CD4-positive, alpha-beta T cell (primary cell): ENCODE data around the gene RAB11FIP3. TPM values are rescaled to one million over a fixed set of nuclear protein-coding genes. Genes with fewer than 3 reads are reported as not detected.

Experiments used
- ATAC-seq: fragments of 200-7000 bp; cut with Tn5 transposase; one replicate; pipeline ENCODE4 v1.10.0; 2022; ENCODE audit warnings: mild to moderate bottlenecking; ENCODE audit not compliant: poor library complexity
- CTCF ChIA-PET: fragments of 350-600 bp; sonication (Branson Sonifier 250); formaldehyde crosslinking; loops from one replicate; lab custom pipeline; 2021; ENCODE audit warnings: antibody characterized with exemption, inconsistent platforms; lab: Charles Lee
- POLR2A ChIA-PET: fragments of 350-600 bp; sonication (Branson Sonifier 250); formaldehyde crosslinking; loops from one replicate; lab custom pipeline; 2021; ENCODE audit warnings: antibody characterized with exemption, inconsistent platforms; lab: Charles Lee
- DNase-seq, 14 experiments: peaks; one replicate each; pipeline ENCODE4 v3.0.0-alpha.2; 2013 to 2020; ENCODE audit warnings: mixed read lengths in 2 of 14
- H3K27ac ChIP-seq, 2 donors: one replicate each; pipeline versions ENCODE4 v1.5.1 to v1.7.0; 2013; ENCODE audit warnings: low read length in 2 of 2, low read depth in 1 of 2, mild to moderate bottlenecking in 1 of 2
- H3K27me3 ChIP-seq, 2 experiments: 1 replicate in 1 of 2; 2 replicates in 1 of 2; pipeline versions ENCODE4 v1.6.1 to v1.7.0; 2013; ENCODE audit warnings: low read length in 2 of 2, control low read depth in 1 of 2, mild to moderate bottlenecking in 1 of 2, moderate library complexity in 1 of 2; ENCODE audit not compliant: insufficient read depth in 2 of 2, control insufficient read depth in 1 of 2
- H3K36me3 ChIP-seq: one replicate; pipeline ENCODE4 v1.6.1; 2013; ENCODE audit warnings: low read length, control low read depth; ENCODE audit not compliant: insufficient read depth
- H3K4me1 ChIP-seq: one replicate; pipeline ENCODE4 v1.6.1; 2013; ENCODE audit warnings: low read length, control low read depth; ENCODE audit not compliant: insufficient read depth
- H3K4me3 ChIP-seq: one replicate; pipeline ENCODE4 v1.5.1; 2013; ENCODE audit warnings: mild to moderate bottlenecking, low read length, moderate library complexity
- H3K9me3 ChIP-seq, 2 experiments: 1 replicate in 1 of 2; 2 replicates in 1 of 2; pipeline versions ENCODE4 v1.6.1 to v1.7.0; 2013; ENCODE audit warnings: low read length in 2 of 2, mild to moderate bottlenecking in 2 of 2, control low read depth in 1 of 2, moderate library complexity in 1 of 2; ENCODE audit not compliant: control insufficient read depth in 1 of 2, insufficient read depth in 1 of 2
- H3K27ac Mint-ChIP-seq: one replicate; pipeline ENCODE4 v1.8.0; 2020; ENCODE audit warnings: mixed read lengths
- H3K27me3 Mint-ChIP-seq: one replicate; pipeline ENCODE4 v1.8.0; 2021; ENCODE audit warnings: mixed read lengths
- H3K36me3 Mint-ChIP-seq: one replicate; pipeline ENCODE4 v1.8.0; 2021; ENCODE audit warnings: low read depth, mixed read lengths
- H3K4me1 Mint-ChIP-seq: one replicate; pipeline ENCODE4 v1.8.0; 2021; ENCODE audit warnings: low read depth, mixed read lengths
- H3K4me3 Mint-ChIP-seq: one replicate; pipeline ENCODE4 v1.8.0; 2020; ENCODE audit warnings: mild to moderate bottlenecking, mixed read lengths
- H3K9me3 Mint-ChIP-seq: one replicate; pipeline ENCODE4 v1.8.0; 2020; ENCODE audit warnings: mixed read lengths
- intact Hi-C, 2 experiments: fragments of 100-400 bp; cut with DNase I in 1 of 2; cut with micrococcal nuclease in 1 of 2; formaldehyde crosslinking; loops; one replicate each; pipeline versions ENCODE4 v1.15.1 to v1.9.0; 2023 to 2025; cut with DNase I, micrococcal nuclease
- total RNA-seq, 174 experiments: library from RNA in 2 of 174; stranded (reverse) in 2 of 174; gene quantifications; one replicate each; pipeline ENCODE4 v1.2.3 and lab custom pipeline; 2021 to 2026
- TF ChIP-seq, protein P1 (sequence below): fragments of 200-600 bp; IDR thresholded peaks from one replicate; pipeline ENCODE4 v1.8.0; 2022; ENCODE audit warnings: antibody characterized with exemption, mild to moderate bottlenecking

The RAB11FIP3 gene
- total RNA-seq, 2 experiments from 2014 or later, result 28.4 to 29.0 TPM

DNA sequence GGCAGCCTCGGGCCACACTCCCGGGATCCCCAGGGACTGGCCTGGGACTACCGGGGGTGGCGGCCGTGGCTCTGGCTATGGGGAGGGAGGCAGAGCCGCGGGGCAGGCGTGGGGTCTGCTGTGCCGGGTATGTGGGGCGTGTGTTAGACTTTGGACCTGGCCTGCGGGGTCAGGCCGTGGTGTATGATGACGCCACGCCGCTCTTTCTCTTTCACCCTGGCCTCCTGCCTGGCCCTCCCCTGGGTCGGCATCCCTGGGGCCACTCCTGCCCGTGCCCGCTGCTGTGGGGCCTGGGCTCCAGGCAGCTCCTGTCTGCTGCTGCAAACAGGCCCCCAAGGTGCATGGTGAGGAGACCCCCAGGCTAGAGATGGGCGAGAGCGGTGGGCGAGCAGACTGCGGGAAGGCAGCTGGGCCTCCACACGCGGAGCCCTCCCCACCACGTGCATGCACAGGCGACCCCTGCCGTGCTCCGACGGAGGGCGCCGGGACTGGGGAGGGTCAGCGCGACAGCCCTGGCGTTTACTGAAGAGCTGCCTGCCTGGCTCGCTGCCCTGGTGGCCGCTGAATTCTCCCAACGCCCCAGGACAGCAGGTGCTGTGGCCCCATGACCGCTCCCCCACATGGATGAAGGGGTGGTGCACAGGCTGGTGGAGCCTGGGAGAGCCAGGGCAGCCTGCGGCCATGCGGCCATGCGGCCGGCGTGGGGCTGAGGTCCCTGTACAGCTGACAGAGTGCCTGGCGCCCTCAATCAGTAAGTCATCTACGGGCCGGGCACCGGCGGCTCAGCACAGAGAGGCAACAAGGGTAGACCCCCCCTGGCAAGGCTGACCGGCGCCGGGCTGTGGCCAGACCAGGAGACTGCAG is 118.1 kb downstream of the RAB11FIP3 start:
- H3K27me3 Mint-ChIP-seq, result no peaks in the 10 kb centered on the region
- peaks cover 4% of the 10 kb centered on the region for H3K36me3 Mint-ChIP-seq
- H3K4me1 ChIP-seq, result peaks cover 17% of the 10 kb centered on the region
- peaks cover 5% of the 10 kb centered on the region for H3K36me3 ChIP-seq
- no peaks in the 10 kb centered on the region for H3K9me3 Mint-ChIP-seq
- H3K9me3 ChIP-seq, result peaks cover 0 to 6% of the 10 kb centered on the region in 2 experiments
- H3K4me3 ChIP-seq, result no peak overlapping the region
- intact Hi-C loops, result no loop called here
- no peak overlapping the region for H3K4me3 Mint-ChIP-seq
- ATAC-seq (no peak), DNase-seq (no peak)
- no peak overlapping the region for H3K27ac ChIP-seq
- ChIA-PET POLR2A (no interaction called here), CTCF (no interaction called here)
- no peak overlapping the region for H3K27ac Mint-ChIP-seq
- no peaks in the 10 kb centered on the region for H3K27me3 ChIP-seq
- TF ChIP-seq, protein P1, sequence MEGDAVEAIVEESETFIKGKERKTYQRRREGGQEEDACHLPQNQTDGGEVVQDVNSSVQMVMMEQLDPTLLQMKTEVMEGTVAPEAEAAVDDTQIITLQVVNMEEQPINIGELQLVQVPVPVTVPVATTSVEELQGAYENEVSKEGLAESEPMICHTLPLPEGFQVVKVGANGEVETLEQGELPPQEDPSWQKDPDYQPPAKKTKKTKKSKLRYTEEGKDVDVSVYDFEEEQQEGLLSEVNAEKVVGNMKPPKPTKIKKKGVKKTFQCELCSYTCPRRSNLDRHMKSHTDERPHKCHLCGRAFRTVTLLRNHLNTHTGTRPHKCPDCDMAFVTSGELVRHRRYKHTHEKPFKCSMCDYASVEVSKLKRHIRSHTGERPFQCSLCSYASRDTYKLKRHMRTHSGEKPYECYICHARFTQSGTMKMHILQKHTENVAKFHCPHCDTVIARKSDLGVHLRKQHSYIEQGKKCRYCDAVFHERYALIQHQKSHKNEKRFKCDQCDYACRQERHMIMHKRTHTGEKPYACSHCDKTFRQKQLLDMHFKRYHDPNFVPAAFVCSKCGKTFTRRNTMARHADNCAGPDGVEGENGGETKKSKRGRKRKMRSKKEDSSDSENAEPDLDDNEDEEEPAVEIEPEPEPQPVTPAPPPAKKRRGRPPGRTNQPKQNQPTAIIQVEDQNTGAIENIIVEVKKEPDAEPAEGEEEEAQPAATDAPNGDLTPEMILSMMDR, result no peak
- H3K4me1 Mint-ChIP-seq, result no peaks in the 10 kb centered on the region

DNA sequence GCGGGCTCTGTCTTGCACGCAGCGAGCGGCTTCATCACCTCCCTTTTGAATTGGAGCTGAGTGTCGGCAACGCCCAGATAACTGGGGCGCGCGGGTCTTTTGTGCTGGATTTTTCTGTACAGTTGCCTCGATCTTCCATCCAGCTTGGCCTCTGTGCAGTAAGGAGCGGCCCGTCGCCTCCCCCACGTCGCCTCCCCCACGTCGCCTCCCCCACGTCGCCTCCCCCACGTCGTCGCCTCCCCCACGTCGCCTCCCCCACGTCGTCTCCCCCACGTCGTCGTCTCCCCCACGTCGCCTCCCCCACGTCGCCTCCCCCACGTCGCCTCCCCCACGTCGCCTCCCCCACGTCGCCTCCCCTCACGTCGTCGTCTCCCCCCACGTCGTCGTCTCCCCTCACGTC is 119.1 kb downstream of the RAB11FIP3 start:
- Mint-ChIP-seq H3K27ac (no peak overlapping the region), H3K27me3 (no peaks in the 10 kb centered on the region), H3K4me3 (no peak overlapping the region), H3K9me3 (no peaks in the 10 kb centered on the region), H3K36me3 (no peaks in the 10 kb centered on the region), H3K4me1 (no peaks in the 10 kb centered on the region)
- TF ChIP-seq, protein P1, result no peak
- H3K9me3 ChIP-seq, result peaks cover 0 to 6% of the 10 kb centered on the region in 2 experiments
- ATAC-seq, result no peak
- CTCF ChIA-PET, result no interaction called here
- peaks cover 17% of the 10 kb centered on the region for H3K4me1 ChIP-seq
- no peak for DNase-seq
- no peak overlapping the region for H3K4me3 ChIP-seq
- H3K27ac ChIP-seq, result no peak overlapping the region
- H3K36me3 ChIP-seq, result peaks cover 4% of the 10 kb centered on the region
- no peaks in the 10 kb centered on the region for H3K27me3 ChIP-seq
- POLR2A ChIA-PET, result no interaction called here
- intact Hi-C loops, result no loop called here

DNA sequence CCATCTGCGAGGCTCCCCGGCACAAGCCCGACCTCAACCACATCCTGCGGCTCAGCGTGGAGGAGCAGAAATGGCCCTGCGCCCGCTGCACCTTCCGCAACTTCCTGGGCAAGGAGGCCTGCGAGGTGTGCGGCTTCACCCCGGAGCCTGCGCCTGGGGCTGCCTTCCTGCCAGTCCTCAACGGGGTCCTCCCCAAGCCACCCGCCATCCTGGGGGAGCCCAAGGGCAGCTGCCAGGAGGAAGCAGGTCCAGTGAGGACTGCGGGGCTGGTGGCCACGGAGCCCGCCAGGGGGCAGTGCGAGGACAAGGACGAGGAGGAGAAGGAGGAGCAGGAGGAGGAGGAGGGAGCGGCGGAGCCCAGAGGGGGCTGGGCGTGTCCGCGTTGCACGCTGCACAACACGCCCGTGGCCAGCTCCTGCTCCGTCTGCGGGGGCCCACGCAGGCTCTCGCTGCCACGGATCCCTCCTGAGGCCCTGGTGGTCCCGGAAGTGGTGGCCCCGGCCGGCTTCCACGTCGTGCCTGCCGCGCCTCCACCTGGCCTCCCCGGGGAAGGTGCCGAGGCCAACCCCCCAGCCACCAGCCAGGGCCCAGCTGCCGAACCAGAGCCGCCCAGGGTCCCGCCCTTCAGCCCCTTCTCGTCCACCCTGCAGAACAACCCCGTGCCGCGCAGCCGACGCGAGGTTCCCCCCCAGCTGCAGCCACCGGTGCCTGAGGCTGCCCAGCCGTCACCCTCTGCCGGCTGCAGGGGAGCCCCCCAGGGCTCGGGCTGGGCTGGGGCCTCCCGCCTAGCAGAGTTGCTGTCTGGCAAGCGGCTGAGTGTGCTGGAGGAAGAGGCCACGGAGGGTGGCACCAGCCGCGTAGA is 121.7 kb downstream of the RAB11FIP3 start:
- Histone ChIP-seq H3K36me3 (peaks cover 12% of the 10 kb centered on the region), H3K27ac (no peak overlapping the region), H3K4me1 (peaks cover 17% of the 10 kb centered on the region), H3K27me3 (no peaks in the 10 kb centered on the region), H3K4me3 (no peak overlapping the region), H3K9me3 (peaks cover 0 to 6% of the 10 kb centered on the region in 2 experiments)
- H3K27me3 Mint-ChIP-seq, result no peaks in the 10 kb centered on the region
- no peaks in the 10 kb centered on the region for H3K9me3 Mint-ChIP-seq
- H3K4me1 Mint-ChIP-seq, result no peaks in the 10 kb centered on the region
- POLR2A ChIA-PET, result no interaction called here
- no peak overlapping the region for H3K4me3 Mint-ChIP-seq
- ATAC-seq (peak; percentile 76), DNase-seq (peak in 12 of 14 experiments; percentile 21 to 78 (median 52))
- H3K36me3 Mint-ChIP-seq, result no peaks in the 10 kb centered on the region
- intact Hi-C loops, result no loop called here
- no peak overlapping the region for H3K27ac Mint-ChIP-seq
- TF ChIP-seq, protein P1, result no peak
- CTCF ChIA-PET, result no interaction called here
